Measurements from ENCODE around the gene CYP26C1. TPM values are rescaled to one million over a fixed set of nuclear protein-coding genes. Genes with fewer than 3 reads are reported as not detected.

Gene CYP26C1
- polyA plus RNA-seq, 1 donor from 2014 or later: not detected

DNA sequence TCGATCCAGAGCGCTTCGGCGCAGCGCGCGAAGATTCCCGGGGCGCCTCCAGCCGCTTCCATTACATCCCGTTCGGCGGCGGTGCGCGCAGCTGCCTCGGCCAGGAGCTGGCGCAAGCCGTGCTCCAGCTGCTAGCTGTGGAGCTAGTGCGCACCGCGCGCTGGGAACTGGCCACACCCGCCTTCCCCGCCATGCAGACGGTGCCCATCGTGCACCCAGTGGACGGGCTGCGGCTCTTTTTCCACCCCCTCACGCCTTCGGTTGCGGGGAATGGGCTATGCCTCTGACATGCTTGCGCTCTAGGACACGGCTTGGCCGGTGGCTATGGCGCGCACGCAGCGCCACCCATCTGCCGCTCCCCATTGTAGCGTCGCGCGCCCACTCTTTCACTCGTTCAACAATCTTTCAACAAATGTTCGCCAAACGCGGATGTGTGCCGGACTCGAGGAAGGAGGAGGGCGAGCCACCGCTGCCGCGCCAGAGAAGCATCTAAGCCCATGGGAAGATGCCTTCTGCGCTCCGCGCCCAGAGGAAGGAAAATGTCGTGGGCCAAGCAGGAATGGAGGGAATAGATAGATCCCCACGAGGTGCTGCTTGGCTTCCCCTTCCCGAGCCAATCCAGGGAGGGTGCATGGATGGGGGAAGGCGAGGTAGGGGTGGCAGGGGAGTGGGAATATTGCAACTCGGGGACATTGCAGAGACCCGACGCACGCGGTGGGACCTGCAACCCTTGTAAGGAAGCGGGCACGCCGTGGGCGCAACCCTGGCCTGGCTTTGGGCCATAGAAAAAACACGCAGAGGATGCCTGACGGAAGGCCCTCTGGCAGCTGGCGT lies 8.0 kb downstream of the CYP26C1 start:
- Histone ChIP-seq H3K36me3 (ENCODE audit: insufficient read depth, low read length) (no peaks in the 10 kb centered on the region), H3K79me2 (replicated peaks; ENCODE audit: insufficient read depth, low read length) (no peaks in the 10 kb centered on the region), H4K20me1 (ENCODE audit: insufficient read depth) (no peaks in the 10 kb centered on the region), H3K9me3 (ENCODE audit: low read length) (peaks cover 4% of the 10 kb centered on the region), H2AFZ (ENCODE audit: low read depth, low read length) (no peak overlapping the region), H3K9me2 (ENCODE audit: insufficient read depth, low read length) (no peaks in the 10 kb centered on the region), H3K4me2 (ENCODE audit: low read length) (peak overlapping the region; percentile 51), H3F3A (ENCODE audit: insufficient read depth, low read length, poor library complexity, severe bottlenecking) (no peaks in the 10 kb centered on the region), H3K9ac (ENCODE audit: low read length) (peak overlapping the region; percentile 26), H3K4me3 (ENCODE audit: low read length) (peak overlapping the region; percentile 74), H3K27me3 (ENCODE audit: insufficient read depth, low read depth, low read length) (peaks cover 99% of the 10 kb centered on the region), H3K27ac (ENCODE audit: low read length) (no peak overlapping the region)
- peak; percentile 31 for TF ChIP-seq SMC3 (conservative IDR thresholded peaks at IDR 0.05; ENCODE audit: poor library complexity)
- TF ChIP-seq, protein P1, sequence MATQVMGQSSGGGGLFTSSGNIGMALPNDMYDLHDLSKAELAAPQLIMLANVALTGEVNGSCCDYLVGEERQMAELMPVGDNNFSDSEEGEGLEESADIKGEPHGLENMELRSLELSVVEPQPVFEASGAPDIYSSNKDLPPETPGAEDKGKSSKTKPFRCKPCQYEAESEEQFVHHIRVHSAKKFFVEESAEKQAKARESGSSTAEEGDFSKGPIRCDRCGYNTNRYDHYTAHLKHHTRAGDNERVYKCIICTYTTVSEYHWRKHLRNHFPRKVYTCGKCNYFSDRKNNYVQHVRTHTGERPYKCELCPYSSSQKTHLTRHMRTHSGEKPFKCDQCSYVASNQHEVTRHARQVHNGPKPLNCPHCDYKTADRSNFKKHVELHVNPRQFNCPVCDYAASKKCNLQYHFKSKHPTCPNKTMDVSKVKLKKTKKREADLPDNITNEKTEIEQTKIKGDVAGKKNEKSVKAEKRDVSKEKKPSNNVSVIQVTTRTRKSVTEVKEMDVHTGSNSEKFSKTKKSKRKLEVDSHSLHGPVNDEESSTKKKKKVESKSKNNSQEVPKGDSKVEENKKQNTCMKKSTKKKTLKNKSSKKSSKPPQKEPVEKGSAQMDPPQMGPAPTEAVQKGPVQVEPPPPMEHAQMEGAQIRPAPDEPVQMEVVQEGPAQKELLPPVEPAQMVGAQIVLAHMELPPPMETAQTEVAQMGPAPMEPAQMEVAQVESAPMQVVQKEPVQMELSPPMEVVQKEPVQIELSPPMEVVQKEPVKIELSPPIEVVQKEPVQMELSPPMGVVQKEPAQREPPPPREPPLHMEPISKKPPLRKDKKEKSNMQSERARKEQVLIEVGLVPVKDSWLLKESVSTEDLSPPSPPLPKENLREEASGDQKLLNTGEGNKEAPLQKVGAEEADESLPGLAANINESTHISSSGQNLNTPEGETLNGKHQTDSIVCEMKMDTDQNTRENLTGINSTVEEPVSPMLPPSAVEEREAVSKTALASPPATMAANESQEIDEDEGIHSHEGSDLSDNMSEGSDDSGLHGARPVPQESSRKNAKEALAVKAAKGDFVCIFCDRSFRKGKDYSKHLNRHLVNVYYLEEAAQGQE (IDR thresholded peaks at IDR 0.05; ENCODE audit: borderline replicate concordance): peak; percentile 34
- TF ChIP-seq RAD21 (conservative IDR thresholded peaks at IDR 0.05): peak; percentile 49
- TF ChIP-seq POLR2AphosphoS5 (IDR thresholded peaks at IDR 0.05): peak; percentile 32
- peak; percentile 44 for TF ChIP-seq EZH2 (IDR thresholded peaks at IDR 0.05; ENCODE audit: borderline replicate concordance, insufficient read depth, low read length, poor library complexity, severe bottlenecking)
- TF ChIP-seq TAF1 (IDR thresholded peaks at IDR 0.05; ENCODE audit: low read depth): no peak
- TF ChIP-seq, protein P2, sequence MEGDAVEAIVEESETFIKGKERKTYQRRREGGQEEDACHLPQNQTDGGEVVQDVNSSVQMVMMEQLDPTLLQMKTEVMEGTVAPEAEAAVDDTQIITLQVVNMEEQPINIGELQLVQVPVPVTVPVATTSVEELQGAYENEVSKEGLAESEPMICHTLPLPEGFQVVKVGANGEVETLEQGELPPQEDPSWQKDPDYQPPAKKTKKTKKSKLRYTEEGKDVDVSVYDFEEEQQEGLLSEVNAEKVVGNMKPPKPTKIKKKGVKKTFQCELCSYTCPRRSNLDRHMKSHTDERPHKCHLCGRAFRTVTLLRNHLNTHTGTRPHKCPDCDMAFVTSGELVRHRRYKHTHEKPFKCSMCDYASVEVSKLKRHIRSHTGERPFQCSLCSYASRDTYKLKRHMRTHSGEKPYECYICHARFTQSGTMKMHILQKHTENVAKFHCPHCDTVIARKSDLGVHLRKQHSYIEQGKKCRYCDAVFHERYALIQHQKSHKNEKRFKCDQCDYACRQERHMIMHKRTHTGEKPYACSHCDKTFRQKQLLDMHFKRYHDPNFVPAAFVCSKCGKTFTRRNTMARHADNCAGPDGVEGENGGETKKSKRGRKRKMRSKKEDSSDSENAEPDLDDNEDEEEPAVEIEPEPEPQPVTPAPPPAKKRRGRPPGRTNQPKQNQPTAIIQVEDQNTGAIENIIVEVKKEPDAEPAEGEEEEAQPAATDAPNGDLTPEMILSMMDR (IDR thresholded peaks at IDR 0.05; ENCODE audit: poor library complexity, severe bottlenecking): peak; percentile 64
- TF ChIP-seq MXI1 (conservative IDR thresholded peaks at IDR 0.05; ENCODE audit: poor library complexity, severe bottlenecking): no peak
- peak; percentile 21 for TF ChIP-seq EP300 (conservative IDR thresholded peaks at IDR 0.05; ENCODE audit: poor library complexity, severe bottlenecking)

DNA sequence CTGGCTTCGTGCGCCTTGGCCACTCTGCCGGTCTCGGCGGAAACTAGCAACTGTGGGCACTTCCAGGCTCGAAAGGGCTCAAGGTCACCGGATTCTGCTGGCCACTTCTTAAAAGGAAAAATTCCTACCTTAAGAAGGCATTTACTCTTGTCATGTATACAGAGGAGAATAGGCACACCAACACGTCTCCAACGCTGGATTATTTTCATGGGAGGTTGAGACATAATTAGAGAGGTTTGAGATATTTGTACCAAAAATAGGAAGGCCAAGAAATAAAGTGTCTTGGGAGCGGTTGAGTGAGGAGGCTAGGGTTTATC lies 8.6 kb downstream of the CYP26C1 start:
- Histone ChIP-seq H3K9me3 (ENCODE audit: low read length) (peaks cover 4% of the 10 kb centered on the region), H3K9me2 (ENCODE audit: insufficient read depth, low read length) (no peaks in the 10 kb centered on the region), H3K79me2 (replicated peaks; ENCODE audit: insufficient read depth, low read length) (no peaks in the 10 kb centered on the region), H3F3A (ENCODE audit: insufficient read depth, low read length, poor library complexity, severe bottlenecking) (no peaks in the 10 kb centered on the region), H4K20me1 (ENCODE audit: insufficient read depth) (no peaks in the 10 kb centered on the region), H3K27ac (ENCODE audit: low read length) (no peak overlapping the region), H3K9ac (ENCODE audit: low read length) (no peak overlapping the region), H3K27me3 (ENCODE audit: insufficient read depth, low read depth, low read length) (peaks cover 99% of the 10 kb centered on the region), H2AFZ (ENCODE audit: low read depth, low read length) (no peak overlapping the region), H3K4me3 (ENCODE audit: low read length) (no peak overlapping the region), H3K36me3 (ENCODE audit: insufficient read depth, low read length) (no peaks in the 10 kb centered on the region), H3K4me2 (ENCODE audit: low read length) (no peak overlapping the region)
- TF ChIP-seq POLR2AphosphoS5 (IDR thresholded peaks at IDR 0.05) (no peak), TAF1 (IDR thresholded peaks at IDR 0.05; ENCODE audit: low read depth) (no peak), EZH2 (IDR thresholded peaks at IDR 0.05; ENCODE audit: borderline replicate concordance, insufficient read depth, low read length, poor library complexity, severe bottlenecking) (no peak), SMC3 (conservative IDR thresholded peaks at IDR 0.05; ENCODE audit: poor library complexity) (no peak)
- TF ChIP-seq, protein P1 (IDR thresholded peaks at IDR 0.05; ENCODE audit: borderline replicate concordance): no peak

Measured in neural cell (in vitro differentiated cells).